Loucy (cell line): Measurements from ENCODE around the gene JOSD1.

Experiments used
- H2AFZ ChIP-seq: fragments of 200-600 bp; sonication (generic); 2 replicates; pipeline ENCODE4 v1.6.0; 2016; ENCODE audit warnings: antibody characterized with exemption, mild to moderate bottlenecking, low read length, moderate library complexity
- H3F3A ChIP-seq: fragments of 200-600 bp; 2 replicates; pipeline ENCODE4 v1.6.0; 2016; ENCODE audit warnings: antibody characterized with exemption, low read depth, mild to moderate bottlenecking
- H3K27me3 ChIP-seq: fragments of 200-600 bp; sonication (generic); 2 replicates; pipeline ENCODE4 v1.6.1; 2014; ENCODE audit warnings: low read length, mild to moderate bottlenecking; ENCODE audit not compliant: insufficient read depth, poor library complexity, severe bottlenecking
- H3K36me3 ChIP-seq: fragments of 200-600 bp; sonication (generic); 2 replicates; pipeline ENCODE4 v1.6.1; 2016; ENCODE audit warnings: low read length; ENCODE audit not compliant: insufficient read depth
- H3K4me1 ChIP-seq: fragments of 200-600 bp; sonication (generic); 2 replicates; pipeline ENCODE4 v1.5.1; 2014; ENCODE audit warnings: low read length, mild to moderate bottlenecking; ENCODE audit not compliant: insufficient read depth, poor library complexity, severe bottlenecking
- H3K4me2 ChIP-seq: fragments of 200-600 bp; sonication (generic); 2 replicates; pipeline ENCODE4 v1.6.0; 2014; ENCODE audit warnings: antibody characterized with exemption, low read length, low read depth, mild to moderate bottlenecking; ENCODE audit not compliant: poor library complexity, severe bottlenecking
- H3K4me3 ChIP-seq: fragments of 200-600 bp; sonication (generic); 2 replicates; pipeline ENCODE4 v1.5.1; 2014; ENCODE audit warnings: low read length, mild to moderate bottlenecking, mixed read lengths; ENCODE audit not compliant: poor library complexity, severe bottlenecking
- H3K79me2 ChIP-seq: fragments of 200-600 bp; sonication (generic); 2 replicates; pipeline ENCODE4 v1.6.1; 2014; ENCODE audit warnings: low read length; ENCODE audit not compliant: insufficient read depth
- H3K9ac ChIP-seq: fragments of 200-600 bp; sonication (generic); 2 replicates; pipeline ENCODE4 v1.6.0; 2014; ENCODE audit warnings: mild to moderate bottlenecking, low read depth, low read length, moderate library complexity; ENCODE audit not compliant: poor library complexity, severe bottlenecking
- H3K9me2 ChIP-seq: fragments of 200-600 bp; sonication (generic); replicated peaks from 2 replicates; pipeline ENCODE4 v1.6.1; 2016; ENCODE audit warnings: low read depth, low read length, mixed read lengths
- H3K9me3 ChIP-seq: fragments of 200-600 bp; sonication (generic); 2 replicates; pipeline ENCODE4 v1.6.1; 2014; ENCODE audit warnings: mild to moderate bottlenecking, antibody characterized with exemption, low read length, low read depth; ENCODE audit not compliant: insufficient read depth
- H4K20me1 ChIP-seq: fragments of 200-600 bp; sonication (generic); 2 replicates; pipeline ENCODE4 v1.6.0; 2014; ENCODE audit warnings: antibody characterized with exemption, low read length, mild to moderate bottlenecking; ENCODE audit not compliant: insufficient read depth, poor library complexity, severe bottlenecking
- CTCF ChIP-seq: fragments of 200-600 bp; sonication (generic); conservative IDR thresholded peaks from 2 replicates; pipeline ENCODE4 v1.5.1; 2014; ENCODE audit warnings: mild to moderate bottlenecking, antibody characterized with exemption, low read length
- EZH2phosphoT487 ChIP-seq: fragments of 200-600 bp; IDR thresholded peaks from 2 replicates; pipeline ENCODE4 v1.6.1; 2018; ENCODE audit warnings: antibody characterized with exemption, mild to moderate bottlenecking, moderate library complexity, borderline replicate concordance

Gene JOSD1

GRCh38 chr22:38745676-38746460 lies 45.1 kb upstream of the JOSD1 start:
- Histone ChIP-seq H3K79me2 (peaks cover 31% of the 10 kb centered on the region), H3K4me2 (no peak overlapping the region), H3K4me1 (no peaks in the 10 kb centered on the region), H3F3A (no peaks in the 10 kb centered on the region), H3K4me3 (no peak overlapping the region), H3K9me3 (no peaks in the 10 kb centered on the region), H3K9ac (no peak overlapping the region), H3K27me3 (no peaks in the 10 kb centered on the region), H3K36me3 (peaks cover 89% of the 10 kb centered on the region; the same call in 1 of the 2 replicates), H4K20me1 (peaks cover 12% of the 10 kb centered on the region), H2AFZ (no peak overlapping the region), H3K9me2 (no peaks in the 10 kb centered on the region)
- TF ChIP-seq CTCF (no peak), EZH2phosphoT487 (no peak)

- H3K9me2 ChIP-seq = no peaks in the 10 kb centered on the region
- H3K79me2 ChIP-seq = peaks cover 22% of the 10 kb centered on the region
- no peak overlapping the region for H3K4me3 ChIP-seq
- H3K36me3 ChIP-seq = peaks cover 89% of the 10 kb centered on the region; the same call in 1 of the 2 replicates
- no peak overlapping the region for H3K9ac ChIP-seq
- no peaks in the 10 kb centered on the region for H3K4me1 ChIP-seq
- no peak overlapping the region for H3K4me2 ChIP-seq
- peaks cover 10% of the 10 kb centered on the region for H4K20me1 ChIP-seq
- H3K9me3 ChIP-seq = no peaks in the 10 kb centered on the region
- H2AFZ ChIP-seq = no peak overlapping the region
- H3F3A ChIP-seq = no peaks in the 10 kb centered on the region
- H3K27me3 ChIP-seq = no peaks in the 10 kb centered on the region
- no peak for TF ChIP-seq CTCF
- no peak for TF ChIP-seq EZH2phosphoT487
These were observed 44.2 kb upstream of the JOSD1 start for GRCh38 chr22:38744981-38745380.

GRCh38 chr22:38742176-38742942 lies 41.6 kb upstream of the JOSD1 start:
- Histone ChIP-seq H3K36me3 (peaks cover 91% of the 10 kb centered on the region; the same call in 1 of the 2 replicates), H3K27me3 (no peaks in the 10 kb centered on the region), H3K4me1 (no peaks in the 10 kb centered on the region), H3K4me3 (no peak overlapping the region), H3K9me3 (no peaks in the 10 kb centered on the region), H3F3A (no peaks in the 10 kb centered on the region), H3K79me2 (peaks cover 4% of the 10 kb centered on the region), H2AFZ (no peak overlapping the region), H4K20me1 (no peaks in the 10 kb centered on the region), H3K9ac (no peak overlapping the region), H3K4me2 (no peak overlapping the region), H3K9me2 (no peaks in the 10 kb centered on the region)
- TF ChIP-seq EZH2phosphoT487 (no peak), CTCF (no peak)
